Limb (tissue), 2 donors: ENCODE results near the gene MDFIC.

Experiments
- DNase-seq, 2 donors: peaks; one replicate each; pipeline ENCODE4 v3.0.0-alpha.2; 2016; ENCODE audit errors: extremely low spot score in 2 of 2

MDFIC gene

DNA sequence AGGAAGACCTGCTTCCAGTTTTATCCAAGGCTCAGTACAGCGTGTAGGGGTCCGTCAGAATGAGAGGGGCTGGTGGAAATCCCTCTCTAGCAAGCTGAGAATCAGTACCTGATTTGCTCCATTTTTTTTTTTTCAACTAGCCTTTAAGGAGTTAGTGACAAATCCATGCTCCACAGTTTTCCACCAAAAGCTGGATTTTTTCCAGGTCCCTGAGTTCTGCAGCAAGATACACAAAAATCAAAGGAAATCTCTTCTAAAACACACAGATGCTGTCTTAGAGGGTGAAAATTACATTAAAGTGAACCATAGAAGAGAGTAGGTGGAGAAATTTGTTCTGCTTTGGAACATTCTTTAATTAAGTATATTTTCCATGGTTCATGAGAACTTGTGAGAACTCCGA lies 30.4 kb downstream of the MDFIC start:
- no peak for DNase-seq

DNA sequence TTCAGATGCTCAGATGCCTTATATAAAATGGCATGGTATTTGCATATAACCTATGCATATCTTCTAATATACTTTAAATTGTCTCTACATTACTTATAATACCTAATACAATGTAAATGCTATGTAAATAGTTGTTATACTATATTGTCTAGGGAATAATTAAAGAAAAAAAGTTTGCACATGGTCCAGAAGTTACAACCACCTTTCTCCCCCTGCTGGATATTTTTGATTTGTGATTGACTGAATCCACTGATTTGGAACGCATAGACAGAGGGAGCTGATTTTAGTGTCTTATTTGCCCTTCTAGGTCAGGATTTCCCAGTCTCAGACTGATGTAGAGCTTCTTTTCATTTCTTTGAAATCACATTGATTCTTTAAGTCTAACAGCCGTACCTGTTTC lies 31.8 kb downstream of the MDFIC start:
- DNase-seq: no peak

DNA sequence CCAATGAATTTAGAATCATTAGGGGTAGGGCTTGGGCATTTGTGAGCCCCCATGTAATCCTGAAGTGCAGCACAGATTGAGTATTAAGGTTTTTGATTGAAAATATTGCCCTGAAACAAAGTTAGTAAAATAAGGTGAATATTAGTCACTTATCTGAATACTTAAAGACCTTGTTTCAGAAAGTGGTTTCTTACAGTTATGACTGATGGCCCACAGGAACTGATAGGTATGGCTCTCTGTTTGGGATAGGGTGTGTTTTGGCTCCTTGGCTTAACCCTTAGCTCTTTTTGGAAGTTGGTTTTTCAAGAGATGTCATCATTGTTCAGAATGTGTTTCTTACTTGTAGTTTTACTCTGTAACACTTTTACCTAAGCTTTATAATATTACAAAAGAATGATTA lies 34.8 kb downstream of the MDFIC start:
- no peak for DNase-seq

DNA sequence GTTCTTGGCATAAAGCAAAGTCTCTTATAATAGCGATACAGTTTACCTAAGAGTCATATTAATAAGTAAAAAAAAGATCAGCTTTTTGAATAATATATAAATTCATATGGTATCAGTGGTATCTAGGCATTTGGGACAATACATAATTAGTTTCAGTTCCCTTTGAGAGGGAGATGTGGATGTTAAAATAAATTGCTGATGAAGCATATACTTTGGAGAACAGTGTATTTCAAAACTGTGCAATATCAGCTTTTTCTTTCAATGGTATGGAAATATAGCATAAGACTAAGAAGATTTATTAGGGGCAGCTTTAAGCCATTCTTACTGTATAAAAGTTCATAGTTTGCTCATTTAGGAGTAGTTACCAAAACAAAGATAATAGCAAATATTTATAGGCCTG lies 35.5 kb downstream of the MDFIC start:
- no peak for DNase-seq

DNA sequence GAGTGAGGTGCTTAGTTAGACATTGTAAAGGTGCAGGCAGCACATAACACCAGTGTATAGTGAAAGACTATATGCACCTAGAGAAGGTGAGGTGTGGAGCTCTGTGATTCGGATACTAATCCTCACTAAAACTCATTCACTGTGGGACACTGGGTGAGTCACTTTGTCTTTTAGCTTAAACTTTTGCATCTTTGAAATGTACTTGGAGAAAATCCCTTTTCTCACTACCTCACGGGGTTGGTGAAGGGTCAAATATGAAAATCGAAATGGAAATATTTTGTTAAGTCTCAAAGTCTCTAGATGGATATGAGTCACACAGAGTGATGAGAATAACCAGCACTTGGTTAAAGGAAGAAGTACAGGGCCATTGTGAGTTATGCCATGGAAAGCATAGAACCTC lies 38.0 kb downstream of the MDFIC start:
- DNase-seq: no peak

DNA sequence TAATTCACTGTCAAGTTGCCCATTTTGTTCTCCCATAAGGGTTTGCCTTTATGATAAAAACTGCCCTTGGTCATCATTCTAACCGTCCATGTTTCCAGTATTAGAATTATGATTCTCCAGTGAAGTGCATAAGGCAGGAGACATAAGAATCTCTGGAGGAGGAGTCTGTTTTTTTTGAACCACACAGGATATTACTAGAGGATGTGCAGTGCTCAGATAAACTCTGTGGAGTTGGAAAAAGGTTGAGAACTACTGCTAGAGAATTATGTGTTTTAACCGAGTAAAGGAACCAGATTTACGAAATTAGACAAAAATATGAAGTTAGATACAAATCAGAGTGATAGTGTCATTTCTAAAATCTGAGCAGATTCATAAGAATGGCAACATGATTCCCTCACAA lies 40.5 kb downstream of the MDFIC start:
- no peak for DNase-seq

DNA sequence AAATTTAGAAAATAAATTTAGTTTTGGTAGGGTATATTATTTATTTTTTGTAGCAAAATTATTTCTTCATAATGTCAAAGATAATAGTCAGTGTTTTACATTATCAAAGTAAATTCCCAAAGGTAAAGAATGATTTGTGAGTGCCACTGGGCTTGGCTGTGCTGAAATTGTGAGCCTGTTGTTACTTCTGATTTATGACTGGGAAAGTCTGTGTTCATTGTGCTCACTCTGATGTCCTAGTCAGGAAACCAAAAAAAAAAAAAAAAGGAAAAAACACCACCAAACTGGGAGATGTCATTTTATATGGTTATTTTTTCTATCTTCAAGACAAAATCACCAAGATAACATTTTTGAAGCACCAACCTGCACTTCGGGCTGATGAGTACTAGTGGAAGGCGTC lies 44.3 kb downstream of the MDFIC start:
- DNase-seq: no peak

DNA sequence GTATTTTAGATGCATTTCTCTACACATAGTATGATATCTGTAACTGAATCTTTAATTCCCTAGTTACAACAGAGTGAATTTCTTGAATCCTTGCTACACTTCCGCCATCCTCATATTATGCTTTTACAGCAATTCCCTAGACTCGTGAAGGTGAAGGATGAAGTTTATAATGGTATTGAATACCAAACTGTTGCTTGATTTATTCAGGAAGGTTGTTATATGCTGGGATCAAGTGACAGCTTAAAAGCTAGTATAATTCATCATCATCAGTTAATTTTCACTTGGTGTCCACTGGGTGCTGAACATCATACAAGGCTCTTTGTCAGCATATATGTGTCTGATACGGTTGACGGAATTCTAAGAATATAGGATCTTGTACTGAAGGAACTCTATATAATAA lies 47.2 kb downstream of the MDFIC start:
- no peak for DNase-seq

DNA sequence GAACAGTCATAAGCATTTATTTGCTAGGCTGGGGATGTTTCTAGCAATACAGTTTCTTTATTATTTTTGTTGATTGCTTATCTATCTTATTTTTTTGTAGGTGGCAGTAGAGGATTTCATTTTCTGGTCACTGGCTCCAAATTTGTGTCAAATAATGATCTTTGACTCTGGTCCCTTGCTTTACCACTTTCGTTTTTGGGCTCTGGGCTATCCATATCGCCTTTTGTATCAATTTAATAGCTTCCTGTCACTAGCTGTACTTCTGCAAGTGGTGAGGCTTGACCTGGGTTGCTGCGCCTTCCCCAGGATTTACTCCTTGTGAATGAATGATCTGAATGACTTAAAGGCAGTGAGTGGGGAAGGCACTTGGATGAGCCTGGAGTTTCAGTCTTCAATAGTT lies 48.4 kb downstream of the MDFIC start:
- no peak for DNase-seq

DNA sequence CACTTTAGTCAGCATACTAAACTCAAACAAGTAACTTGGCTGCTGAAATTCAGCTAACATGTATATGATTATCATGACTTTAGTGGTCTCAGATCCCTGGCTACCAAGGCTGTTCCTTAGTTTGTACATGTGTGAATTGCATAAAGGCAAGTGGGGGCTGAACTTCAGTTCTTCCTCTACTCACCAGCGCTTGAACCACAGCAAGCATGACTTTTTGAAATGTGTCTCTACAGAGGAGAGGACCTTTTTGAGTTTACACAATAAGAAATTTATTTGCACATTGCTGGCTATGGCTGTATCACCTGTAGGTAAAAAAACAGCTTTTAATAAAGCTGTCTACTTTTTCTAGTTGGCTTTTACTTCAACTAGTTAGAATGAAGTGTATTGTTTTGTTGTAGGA lies 48.8 kb downstream of the MDFIC start:
- DNase-seq: no peak

DNA sequence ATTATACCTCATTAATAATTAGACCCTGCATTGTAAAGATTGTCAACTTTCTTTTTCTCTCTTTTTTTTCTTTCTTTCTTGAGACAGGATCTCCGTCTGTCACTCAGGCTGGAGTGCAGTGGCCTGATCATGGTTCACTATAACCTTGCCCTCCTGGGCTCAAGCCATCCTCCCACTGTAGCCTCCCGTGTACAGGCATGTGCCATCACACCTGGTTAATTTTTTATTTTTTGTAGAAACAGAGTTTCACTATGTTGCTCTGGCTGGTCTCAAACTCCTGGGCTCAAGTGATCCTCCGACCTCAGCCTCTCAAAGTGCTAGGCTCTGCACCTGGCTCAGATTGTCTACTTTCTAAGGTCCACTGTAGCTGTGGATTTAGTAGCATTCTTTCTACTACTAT lies 50.7 kb downstream of the MDFIC start:
- DNase-seq: no peak

DNA sequence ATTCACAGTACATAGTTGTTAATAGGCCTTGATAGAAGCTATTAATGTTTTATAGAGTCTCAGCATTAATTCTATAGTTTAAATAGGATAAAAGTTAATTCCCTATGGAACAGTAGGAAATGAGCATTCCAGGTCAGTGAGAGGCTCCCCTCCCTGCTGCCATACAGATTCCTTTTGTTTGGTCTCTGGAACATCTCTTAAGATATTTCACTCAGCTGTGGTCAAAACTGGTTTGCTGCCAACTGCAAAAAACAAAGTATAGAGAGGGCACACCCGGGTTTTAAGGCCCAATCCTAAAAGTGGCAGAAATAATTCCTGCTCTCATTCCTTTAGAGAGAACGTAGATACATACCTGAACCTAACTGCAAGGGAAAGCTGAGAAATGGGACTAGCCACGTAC lies 51.3 kb downstream of the MDFIC start:
- DNase-seq: no peak

DNA sequence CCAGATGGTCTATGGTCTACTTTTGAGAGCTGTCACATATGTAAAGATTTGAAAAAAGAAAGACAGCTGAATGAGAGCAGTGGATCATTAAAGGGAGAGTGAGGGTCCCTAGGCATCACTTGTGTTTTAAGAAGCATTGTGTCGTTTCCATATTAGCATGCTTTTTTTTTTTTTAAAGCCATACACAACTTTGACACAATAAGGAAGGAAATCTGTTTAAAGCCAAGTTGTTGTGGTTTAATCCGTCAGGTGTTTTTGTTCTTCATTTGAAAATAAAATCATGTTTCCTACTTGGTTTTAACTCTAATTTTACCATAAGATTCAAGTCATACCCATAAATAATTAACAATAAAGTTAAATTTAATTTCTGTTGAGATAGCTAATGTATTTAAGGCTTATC lies 53.5 kb downstream of the MDFIC start:
- no peak for DNase-seq

DNA sequence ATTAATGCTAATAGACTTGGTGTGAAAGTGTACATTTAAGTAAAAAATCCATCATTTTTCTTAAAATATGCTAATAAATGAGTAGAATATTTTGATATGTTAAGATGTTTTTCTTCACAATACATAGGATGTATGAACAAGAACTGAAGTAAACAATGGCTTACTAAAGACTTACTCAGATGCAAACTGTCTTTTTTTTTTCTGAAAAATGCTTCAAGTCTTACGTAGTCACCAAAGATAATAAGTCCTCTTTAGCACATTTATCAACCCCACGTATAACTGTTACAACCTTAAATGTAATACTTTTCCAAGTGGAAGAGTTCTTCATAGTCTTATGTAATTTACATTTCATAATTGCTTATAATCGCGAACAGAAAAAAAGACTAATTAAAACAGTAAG lies 54.8 kb downstream of the MDFIC start:
- DNase-seq: no peak

DNA sequence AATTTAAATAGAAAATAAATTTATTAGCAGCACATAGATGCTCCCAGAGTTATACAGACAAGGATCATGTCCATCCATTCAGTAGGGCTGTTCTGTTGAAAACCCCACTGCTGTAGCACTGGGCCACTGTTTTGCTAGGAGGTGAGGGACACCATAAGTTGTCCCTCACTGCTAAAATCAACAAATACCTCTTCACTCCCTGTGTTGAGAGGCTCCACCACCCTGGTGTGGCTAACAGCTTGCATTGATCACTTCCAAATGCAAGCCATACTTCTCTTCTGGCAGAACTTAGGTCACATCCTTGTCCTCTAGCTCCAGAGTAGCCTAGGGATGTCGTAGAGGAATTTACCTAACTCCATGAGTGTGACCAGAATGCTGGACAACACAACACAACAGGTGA lies 55.4 kb downstream of the MDFIC start:
- no peak for DNase-seq

DNA sequence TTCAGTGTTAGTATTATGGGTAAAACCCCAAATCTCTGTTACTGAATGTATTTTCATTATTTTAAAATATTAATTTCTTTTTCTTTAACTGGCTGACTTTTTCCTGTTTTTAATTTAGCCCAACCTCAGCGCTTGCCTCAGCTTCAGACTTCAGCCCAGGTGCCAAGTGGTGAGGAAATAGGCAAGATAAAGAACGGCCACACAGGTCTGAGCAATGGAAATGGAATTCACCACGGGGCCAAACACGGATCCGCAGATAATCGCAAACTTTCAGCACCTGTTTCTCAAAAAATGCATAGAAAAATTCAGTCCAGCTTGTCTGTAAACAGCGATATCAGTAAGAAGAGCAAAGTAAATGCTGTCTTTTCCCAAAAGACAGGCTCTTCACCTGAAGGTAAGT lies 57.5 kb downstream of the MDFIC start:
- DNase-seq: no peak

DNA sequence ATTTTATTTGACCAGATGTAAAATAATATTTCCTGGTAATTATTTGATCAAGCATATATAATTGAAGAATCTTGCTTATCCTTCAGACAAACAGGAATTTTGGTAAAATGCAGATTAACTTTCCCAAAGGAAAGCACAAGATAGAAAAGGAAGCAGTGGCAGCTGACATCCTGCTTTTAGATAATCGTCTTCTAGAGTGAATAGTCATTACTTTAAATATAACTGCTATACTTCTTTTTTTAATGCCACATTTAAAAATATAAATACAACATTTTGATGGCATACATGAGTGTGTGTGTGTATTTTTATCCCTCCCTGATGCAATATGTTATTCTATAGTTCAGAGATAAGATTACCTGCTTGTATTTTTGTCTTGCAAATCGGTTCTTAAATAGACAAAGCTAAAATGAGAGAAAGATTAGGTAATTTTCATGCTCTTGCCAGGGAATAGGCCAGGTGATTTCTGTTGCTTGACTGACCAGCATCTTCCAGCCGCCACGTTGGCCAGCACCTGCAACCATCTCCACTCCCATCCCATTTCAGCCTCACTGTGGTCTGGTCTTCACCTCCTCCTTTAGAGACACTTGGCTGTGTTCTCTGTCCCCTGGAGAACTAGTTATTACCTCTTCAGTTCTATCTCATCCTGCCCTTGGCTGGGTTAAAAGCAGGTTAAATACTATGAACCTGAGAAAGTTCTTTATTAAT lies 58.1 kb downstream of the MDFIC start:
- no peak for DNase-seq

DNA sequence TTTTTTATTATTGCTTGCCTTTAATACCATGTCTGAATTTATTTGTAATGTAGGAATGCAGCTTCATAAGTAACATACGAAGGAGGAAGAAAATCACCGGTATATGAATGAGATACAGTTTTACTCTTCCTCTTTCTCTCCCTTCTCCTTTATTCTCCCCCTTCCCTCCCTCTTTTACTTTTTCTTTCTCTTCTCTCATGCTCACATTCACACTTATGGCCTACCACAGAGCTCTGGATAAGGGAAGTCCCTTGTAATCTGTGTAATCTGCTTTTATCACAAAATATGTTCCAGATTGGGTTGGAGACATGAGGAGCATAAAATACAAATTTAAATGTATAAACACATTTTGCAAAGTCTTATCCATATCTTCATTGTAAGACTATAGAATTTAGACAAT lies 59.4 kb downstream of the MDFIC start:
- no peak for DNase-seq

DNA sequence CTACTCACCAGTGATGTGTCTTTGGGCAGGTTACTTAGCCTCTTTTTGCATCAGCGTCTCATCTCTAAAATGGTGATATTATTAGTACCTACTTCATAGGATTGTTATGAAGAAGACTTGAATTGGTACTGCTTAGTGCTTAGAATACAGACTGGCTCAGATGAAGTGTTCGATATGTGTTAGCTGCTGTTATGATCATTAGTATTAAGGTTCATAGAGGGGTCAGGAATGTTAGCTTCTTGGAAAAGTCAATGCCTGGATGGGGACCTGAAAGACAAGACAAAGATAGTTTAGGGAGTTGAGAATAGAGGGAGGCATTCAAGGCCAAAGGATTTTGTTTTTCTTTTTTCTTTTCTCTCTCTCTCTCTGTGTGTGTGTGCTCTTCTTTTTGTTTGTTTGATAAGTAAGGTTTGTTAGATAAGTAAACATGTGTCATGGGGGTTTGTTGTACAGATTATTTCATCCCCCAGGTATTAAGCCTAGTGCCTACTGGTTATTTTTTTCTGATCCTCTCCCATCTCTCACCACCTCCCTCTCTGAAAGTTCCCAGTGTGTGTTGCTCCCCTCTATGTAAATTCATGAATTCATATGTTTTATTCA lies 63.3 kb downstream of the MDFIC start:
- no peak for DNase-seq

DNA sequence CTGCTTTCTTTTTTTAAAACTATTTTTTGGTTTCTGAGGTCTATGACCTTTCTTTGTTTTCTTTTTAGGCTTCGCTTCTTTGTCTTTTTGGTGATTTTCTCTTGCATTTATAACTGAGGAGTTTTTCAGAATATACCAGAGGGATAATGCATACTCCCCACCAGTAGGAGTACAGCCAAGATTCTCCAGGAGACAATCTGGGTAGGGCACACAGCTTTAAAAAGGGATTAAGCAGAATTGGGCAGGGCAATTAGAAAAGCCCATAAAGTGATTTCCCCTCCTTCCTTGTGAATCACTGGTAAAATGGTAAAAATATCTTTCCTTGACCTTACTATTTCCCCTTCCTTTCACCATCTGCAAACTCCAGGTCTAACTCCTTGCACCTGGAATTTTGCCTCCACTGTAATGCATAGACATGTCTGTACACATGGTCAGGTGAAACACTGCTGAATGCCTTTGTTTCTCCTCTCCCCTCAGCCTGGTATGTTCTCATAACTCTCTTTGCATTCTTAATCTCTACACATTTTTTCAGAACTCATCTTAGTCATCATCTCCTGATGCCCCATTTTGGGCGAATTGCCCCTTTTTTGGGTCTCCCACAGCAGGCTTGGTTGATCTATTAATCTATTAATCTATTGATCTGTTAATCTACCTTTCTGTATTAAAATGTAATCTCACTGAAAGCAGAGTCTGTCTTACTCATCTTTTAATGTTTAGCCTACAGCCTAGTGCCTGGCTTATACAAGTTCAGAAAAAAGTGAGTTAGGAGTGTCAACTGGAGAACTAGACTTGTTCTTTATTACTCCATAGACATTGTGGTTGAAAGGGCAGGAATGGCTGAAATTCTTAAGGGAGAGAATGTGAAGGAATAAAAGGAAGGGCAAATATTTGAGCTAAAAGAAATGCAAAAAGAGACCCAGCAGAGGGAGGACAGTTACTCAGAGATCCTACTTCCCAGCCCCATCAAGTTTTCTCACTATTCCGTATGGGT lies 64.6 kb downstream of the MDFIC start:
- DNase-seq: no peak

DNA sequence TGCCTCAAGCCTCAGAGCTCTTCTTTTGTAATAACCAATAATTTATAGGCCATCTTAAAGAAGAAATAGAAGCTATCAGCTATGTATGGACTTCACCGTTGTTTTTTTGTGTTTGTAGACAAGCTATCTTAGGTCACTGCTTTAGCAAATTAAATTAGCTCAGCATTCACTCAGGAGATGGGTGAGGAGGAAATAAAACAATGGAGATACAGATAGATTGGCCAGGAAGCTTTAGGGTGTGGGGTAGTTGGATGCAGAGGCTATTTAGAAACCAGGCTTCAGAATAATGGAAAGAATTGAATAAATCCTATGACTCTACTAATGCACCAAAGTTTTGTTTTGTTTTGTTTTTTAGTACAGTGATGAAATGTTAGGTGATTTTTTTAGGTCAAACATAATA lies 66.1 kb downstream of the MDFIC start:
- DNase-seq: no peak

DNA sequence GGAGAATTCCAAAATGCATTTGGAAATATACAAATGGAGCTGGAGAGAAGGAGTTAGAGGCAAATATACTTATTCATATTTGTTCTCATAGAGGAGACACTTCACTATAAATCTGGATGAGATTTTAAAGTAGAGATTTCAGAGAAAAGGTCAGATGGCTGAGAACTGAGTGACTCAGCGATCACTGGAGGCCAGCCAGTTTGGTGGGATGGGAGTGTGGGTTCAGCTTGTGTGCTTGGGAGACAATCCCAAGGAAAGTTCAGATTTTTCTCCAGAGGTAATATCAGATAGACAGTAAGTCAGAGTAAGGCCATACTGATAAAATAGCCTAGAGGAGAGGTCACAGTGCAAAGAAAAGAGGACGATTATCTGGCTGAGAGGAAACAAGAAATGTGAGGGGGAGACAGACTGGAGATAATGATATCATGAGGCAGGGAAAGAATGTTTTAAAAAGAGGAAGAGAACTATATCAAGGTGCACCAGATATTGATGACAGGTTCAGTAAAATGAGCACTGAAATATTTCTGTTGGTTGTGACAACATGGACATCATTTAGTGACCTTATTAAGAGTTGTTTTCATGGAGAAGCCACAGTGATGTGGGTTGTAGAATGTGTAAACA lies 67.0 kb downstream of the MDFIC start:
- no peak for DNase-seq
